Measurements from ENCODE around the gene DMPK.

The DMPK gene, protein sequence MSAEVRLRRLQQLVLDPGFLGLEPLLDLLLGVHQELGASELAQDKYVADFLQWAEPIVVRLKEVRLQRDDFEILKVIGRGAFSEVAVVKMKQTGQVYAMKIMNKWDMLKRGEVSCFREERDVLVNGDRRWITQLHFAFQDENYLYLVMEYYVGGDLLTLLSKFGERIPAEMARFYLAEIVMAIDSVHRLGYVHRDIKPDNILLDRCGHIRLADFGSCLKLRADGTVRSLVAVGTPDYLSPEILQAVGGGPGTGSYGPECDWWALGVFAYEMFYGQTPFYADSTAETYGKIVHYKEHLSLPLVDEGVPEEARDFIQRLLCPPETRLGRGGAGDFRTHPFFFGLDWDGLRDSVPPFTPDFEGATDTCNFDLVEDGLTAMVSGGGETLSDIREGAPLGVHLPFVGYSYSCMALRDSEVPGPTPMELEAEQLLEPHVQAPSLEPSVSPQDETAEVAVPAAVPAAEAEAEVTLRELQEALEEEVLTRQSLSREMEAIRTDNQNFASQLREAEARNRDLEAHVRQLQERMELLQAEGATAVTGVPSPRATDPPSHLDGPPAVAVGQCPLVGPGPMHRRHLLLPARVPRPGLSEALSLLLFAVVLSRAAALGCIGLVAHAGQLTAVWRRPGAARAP

DNA sequence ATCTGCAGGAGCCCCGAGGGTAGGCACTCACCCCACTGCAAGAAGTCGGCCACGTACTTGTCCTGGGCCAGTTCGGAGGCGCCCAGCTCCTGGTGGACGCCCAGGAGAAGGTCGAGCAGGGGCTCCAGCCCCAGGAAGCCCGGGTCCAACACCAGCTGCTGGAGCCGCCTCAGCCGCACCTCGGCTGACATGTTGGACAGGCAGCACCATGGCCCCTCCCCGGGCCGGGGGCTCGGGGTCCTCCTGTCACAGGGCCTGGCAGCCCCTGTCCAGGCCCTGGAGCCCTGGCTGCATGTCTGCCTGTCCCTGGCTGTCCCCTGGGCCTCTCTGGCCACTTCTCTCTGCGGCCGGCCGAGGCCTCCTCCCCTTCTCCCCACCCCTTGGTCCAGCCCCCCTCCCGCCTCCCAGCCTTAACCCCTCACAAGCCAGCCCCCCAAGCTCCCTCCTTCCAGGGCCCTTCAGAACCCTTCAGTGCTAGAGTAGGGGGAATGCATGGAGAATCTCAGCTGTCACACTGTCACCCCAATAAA, at the start of gene DMPK:
Gene DMPK (minus strand): TSS at position 329 of the 530 bp plus-strand sequence. CDS start 138 bp downstream, at position 191.
- DNase-seq = peak; percentile 66

DNA sequence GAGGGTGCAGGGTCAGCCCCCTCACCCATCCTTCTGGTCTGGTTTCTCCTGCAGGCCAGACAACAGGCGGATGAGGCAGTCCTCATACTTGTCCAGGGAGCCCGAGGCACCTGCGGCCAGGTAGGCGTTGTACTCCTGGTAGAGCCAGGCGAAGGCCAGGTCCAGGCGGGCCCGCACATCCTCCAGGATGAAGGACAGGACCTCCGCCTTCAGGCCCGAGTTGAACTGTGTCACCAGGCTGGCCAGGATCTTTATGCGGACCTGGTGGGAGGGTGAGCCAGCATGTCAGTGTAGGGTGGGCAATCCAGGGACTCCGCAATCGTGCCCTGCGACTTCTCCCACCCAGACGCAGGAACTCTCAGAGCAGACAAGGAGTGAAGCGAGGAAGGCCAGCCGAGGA, 46.7 kb upstream of the DMPK start:
- no peak for DNase-seq

DNA sequence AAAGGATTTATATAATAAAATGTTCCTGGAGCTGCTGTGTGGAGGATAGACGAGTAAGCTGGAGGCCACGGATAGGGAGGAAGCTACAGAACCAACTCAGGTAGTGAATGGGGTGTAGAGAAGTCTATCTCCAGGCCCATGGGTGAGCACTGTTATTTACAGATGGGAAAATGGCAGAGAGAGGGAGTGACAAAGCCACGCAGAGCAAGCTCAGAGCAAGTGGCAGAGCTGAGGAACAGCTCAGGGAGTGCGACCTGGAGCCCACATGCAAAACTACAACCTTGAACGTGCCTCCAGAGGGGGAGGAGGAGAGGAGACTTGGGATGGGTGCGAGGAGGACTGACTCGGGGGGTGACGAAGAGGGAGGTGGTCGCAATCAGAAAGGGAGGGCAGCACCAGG, 46.2 kb upstream of the DMPK start:
- DNase-seq = no peak

DNA sequence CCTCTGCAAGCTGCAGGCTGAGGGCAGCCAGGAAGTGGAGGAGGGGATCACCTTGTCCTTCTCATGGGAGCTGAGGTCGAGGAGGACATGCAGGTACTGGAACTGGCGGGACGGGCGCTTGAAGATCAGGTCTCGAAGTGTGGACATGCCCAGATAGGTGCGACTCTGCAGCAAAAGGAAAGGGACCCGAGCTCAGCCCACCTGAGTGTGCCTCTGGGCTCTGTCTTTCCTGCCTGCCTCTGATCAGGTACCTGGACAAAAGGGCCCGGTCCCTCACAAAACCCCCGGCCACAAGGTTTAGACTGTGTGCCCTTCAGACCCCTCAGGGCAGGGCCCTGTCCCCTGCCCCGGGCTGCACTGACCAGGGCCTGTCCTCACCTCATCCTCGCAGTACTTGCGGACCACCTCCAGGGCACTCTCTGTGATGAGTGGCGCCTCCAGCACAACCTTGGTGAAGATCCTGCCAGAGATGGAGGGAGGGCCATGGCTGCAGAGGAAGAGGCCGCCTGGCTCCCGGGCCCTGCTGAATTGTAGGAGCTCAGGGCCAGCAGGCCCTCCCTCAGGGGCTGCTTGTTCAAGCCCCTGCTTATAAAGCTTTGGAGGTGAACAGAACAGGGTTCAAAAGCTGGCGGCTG, 45.3 kb upstream of the DMPK start:
- DNase-seq = no peak

DNA sequence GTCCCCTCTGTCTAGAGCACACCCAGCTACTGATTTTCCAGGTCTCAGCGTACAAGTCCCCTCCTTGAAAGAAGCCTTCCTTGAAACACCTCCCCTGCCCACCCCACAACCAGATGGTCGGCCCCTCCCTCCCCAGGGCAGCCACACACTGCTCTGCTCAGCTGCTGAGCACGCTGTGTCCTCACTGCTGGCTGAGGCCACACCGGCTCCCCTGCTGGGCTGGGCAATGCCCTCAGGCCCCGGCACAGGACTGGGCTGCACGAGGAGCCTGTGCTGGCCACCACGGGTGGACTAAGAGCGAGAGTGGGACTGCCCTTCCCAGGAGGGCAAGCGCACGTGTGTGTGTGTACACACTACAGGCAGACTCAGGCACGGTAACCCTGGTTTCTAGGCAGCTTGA, 44.6 kb upstream of the DMPK start:
- DNase-seq = no peak

DNA sequence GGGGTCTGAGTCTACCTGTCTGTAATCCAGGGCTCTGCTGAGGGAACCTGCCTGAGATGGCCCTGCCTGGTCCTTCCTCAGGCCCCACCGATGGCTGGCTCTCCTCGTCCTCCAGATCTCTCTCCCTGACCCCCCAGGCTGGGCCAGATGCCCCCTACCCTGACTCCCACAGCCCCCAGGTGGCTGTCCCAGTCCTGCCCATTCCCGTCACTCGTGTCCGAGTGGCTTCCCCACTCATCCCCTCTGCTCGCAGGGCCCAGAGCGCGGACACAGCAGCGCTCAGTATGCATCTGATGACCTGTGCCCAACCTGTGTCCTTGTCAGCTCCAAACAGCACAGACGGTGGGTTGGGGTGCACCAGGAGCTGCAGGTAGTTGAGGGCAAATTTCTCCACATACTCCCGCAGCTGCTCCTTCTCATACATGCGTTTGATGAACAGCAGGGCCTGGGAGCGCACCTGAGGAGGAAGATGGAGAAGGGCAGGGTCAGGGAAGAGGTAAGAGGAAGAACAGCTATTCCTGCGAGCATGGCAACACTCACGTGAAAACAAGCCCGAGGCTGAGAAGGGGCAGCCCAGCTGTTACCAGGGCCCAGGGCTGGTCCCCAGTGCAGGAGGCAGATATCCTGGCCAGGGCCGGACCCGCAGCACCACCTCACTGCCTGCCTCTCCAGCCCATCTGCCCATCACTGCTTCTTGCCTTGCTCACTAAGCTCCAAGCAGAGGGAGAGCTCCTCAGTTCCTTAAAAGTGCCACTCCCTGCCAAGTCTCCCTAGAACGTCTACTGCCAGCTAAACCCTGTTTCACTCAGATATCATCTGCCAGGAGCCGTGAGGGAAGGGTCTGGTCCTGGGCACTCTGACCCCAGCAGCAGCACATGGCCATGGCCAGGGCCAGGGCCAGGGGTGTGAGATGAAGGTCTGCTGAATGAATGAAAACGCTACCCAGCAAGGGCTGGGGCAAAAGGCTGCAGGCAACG, 43.9 kb upstream of the DMPK start:
- DNase-seq = no peak

DNA sequence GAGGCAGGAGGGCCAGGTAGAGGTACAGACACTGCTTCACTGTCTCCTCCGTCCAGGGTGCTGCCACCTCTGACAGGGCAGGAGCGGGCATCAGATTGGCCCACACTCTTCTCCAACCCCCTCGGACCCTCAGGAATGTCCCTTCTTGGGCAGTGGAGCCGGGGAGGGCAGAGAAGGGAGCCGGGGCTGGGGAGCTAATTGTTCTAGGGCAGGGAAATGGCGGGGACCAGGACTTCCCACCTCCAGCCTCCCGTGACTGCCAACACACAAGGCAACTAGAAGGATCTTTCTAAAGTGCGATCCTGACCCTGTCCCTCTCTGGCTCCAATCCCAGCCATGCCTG, 42.9 kb upstream of the DMPK start:
- no peak for DNase-seq

DNA sequence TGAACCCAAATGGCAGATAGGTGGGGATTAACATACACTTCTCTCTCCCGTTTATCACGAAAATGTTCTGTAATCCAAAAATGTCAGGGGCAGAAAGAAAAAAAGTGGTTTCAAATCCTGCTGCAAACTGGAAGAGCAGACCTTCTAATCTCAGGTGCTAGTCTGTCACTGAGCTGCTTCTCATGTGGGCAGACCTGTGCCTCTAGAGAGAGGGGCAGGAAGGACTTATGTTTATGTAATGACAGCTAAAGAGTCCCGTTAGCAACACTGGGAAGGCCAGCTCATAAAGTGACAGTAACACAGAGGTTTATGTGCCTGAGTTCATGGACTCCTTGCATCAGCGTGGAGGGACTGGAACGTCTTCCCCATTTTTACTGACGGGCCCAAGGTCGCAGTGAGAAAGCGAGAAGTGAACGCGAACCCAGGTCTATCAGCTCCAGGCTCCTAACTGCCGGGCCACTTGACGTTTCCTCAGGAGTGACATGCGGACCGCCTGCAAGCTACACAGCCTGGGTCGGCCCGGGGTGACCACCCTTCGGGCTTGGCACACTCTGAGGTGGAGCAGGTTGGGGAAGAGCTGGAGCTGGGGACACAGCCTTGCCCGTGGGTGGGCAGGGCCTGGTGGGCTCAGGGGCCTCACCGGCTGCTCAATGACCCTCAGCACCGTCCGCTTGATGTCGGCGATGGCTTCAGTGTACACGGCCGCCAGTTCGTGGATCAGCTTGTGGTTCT, 42.4 kb upstream of the DMPK start:
- peak; percentile 53 for DNase-seq

DNA sequence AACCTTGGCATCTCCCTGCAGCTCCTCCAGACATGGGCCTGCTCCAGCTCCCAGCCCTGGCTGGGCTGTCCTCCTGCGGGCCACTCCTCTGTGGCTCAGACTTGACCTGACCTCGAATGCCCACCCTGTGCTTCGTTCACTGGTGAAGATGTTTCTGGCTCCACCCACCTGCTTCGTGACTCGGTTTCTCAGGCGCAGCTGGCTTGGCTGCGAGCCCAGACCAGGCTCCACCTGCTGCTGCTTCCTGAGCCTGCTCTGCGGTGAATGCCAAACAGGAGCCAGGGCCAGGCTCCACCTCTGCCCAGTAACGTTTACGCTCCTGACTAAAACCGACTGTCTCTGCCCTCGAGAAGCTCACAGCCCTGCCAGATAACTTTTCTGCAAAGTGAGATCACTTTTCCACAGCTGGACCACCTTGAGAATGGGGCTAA, 41.8 kb upstream of the DMPK start:
- DNase-seq = peak; percentile 69

DNA sequence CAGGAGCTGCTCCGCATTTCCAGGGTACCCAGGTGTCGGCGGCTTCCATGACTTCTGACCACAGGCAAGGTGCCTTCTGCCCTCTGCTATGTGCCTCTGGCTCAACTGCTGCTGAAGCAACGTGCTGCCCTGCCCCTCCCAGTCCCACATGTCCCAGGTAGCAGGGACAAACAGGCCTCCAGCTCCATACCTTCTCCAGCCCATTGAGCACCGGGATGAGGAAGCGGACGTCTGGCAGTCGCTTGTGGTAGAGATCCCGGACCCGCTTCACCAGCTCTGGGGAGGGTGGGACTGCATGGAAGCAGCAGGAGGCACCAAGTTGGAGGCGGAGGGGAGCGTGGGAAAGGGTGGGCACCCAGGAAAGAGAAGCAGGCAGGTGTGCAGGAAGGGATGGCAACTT, 40.9 kb upstream of the DMPK start:
- no peak for DNase-seq

DNA sequence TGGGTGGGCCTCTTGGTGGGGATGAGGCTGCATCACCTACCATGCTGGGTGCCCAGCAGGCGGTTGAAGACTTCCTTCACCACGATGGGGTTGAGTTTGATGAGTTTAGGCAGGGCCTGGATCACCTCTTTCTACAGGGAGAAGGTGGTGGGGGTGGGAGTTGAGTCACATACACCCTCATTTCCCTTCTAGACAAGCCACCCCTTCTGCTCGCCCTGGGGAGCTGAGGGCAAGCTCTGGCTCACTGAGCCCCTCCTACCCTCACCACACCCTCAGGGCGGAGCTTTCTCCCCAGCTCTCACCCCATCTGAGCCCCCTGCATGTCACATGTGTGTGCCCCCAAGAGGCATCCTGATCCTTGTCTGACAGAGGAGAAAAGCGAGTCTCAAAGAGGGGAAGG, 40.4 kb upstream of the DMPK start:
- no peak for DNase-seq

DNA sequence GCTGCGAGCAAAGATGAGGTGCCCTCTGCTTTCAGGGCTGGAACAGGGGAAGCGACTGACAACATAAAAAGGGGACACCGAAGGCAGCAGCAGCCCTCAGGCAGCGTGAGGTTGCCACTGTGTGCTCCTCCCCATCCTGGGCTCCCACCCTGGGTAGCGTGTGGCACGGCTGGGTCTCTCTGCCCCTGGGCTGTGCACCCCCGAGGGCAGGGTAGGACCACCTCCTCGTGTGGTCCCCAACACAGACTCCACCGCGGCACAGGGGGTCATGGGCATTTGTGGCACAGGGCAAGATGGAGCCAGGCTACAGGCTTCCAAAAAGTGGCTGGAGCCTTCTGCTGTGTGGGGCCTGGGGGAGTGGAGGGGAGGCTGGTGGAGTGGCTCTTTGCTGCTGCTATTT, 39.3 kb upstream of the DMPK start:
- DNase-seq = no peak

DNA sequence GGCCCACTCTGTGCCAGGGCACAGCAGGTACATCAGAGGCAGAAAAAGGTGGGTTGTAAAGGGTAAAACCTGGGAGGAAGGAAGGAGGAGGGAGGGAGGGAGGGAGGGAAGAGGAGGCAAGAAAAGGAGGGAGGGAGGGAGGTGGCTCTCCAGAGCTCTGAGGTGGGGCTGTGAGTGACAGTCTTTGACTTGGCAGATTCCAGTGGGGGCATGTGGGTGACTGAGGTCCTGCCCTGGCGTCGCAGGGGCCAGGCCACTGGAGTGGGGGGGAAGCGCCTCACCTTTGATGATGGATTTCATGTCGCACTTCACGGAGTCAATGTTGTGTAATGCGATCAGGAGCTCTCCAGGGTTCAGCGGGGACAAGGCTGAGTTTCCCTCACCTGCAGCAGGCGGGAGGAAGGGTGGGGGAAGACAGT, 38.8 kb upstream of the DMPK start:
- DNase-seq = no peak

DNA sequence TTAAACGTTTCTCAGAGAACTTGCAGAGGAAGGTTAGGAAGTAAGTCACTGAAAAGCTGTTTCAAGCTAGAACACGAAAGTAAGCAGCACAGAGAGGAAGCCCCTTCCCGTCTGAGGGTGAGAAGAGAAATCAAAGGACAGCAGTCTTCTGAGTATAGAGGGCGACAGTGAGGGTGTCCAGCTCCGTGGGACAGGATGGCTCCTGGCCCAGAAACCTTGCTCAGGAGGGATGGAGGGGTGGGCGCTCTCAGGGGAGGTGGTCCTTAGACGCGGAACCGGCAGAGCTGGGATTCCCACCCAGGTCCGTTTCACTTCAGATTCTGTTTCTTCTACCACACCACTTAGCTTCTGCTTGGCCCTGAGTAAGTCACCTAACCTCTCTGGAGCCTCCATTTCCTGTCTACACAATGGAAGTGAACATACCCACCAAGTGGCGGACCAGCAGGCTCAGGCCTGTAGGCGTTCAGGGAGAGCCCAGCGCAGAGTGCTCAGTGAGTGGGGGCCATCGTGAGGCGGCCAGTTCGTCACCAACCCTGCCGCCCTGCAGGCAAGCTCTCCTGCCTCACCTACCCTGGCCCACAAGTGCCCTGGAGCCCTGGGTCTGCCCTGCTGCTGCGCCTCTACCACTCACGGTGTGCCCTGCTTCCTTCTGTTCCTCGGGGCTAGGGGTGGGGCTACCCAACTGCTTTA, 38.3 kb upstream of the DMPK start:
- no peak for DNase-seq

DNA sequence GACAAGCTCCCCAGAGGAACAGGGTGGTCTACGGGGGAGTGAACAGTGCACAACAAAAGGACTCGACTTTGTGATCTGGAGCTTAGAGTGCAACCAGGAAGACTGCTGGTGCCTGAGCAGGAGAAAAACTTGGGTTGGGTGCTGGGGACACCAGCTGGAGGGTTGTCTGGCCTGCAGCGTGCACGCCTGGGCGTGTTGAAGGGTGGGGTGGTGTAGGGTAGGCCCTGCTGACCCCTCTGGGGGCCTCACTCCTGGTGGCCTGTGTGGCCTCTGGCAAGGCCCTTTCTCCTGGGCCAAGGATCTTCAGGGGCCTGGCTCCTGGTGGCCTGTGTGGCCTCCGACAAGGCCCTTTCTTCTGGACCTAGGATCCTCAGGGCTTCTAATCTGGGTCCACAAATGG, 37.5 kb upstream of the DMPK start:
- no peak for DNase-seq

DNA sequence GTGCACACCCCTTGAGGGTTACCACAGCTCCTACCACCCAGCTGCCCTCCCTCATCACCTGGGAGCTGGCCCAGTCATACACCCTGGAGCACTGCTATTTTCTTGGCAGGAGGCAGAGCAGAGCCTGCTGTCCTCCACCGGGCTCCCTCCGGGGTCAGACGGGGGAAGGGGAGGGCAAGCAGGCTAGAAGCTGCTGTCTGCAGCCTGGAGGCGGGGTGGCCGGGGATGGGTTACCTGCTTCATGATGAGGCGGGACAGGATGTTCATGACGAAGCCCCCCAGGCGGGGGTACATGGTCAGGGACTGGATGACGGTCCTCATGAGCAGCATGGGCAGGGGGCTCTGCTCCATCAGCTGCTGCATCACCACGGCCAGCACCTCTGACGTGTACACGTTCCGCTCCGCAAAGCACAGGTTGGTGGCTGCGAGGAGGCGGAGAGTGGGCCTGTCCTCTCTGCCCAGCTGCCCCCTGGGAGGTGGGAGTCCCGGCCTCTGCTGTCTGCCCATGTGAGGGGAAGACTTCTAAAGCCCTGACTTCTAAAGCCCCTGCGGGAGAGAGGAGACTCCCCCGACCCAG, 35.5 kb upstream of the DMPK start:
- peak; percentile 82 for DNase-seq

DNA sequence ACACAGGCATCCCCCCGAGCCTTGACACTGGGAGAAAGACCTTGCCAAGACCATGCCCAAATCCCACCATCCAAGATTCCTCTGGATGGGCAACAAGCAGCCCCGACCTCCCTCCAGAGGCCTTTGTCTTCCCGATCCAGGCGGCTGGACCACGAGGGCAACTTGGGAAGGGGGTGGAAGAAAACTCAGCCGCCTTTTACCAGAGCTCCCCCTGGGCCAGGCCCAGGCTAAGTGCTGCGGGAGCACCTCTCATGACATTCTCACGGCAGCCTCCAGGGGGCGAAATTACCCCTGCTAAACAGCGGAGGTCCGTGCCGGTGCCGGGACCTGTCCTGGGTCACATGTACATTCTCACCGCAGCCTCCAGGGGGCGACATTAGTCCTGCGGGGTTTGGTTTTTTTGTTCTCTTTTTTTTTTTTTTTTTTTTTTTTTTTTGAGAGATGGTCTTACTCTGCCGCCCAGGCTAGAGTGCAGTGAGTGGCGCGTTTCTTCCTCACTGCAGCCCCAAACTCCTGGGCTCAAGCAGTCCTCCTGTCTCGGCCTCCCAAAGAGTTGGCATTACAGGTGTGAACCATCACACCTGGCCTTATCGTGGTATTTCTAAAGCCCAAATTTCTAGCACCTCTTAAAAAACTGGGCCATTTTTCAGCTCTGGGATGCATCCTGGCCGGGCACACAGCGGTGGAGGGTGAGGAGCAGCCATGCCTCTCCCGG, 34.9 kb upstream of the DMPK start:
- peak; percentile 97 for DNase-seq

DNA sequence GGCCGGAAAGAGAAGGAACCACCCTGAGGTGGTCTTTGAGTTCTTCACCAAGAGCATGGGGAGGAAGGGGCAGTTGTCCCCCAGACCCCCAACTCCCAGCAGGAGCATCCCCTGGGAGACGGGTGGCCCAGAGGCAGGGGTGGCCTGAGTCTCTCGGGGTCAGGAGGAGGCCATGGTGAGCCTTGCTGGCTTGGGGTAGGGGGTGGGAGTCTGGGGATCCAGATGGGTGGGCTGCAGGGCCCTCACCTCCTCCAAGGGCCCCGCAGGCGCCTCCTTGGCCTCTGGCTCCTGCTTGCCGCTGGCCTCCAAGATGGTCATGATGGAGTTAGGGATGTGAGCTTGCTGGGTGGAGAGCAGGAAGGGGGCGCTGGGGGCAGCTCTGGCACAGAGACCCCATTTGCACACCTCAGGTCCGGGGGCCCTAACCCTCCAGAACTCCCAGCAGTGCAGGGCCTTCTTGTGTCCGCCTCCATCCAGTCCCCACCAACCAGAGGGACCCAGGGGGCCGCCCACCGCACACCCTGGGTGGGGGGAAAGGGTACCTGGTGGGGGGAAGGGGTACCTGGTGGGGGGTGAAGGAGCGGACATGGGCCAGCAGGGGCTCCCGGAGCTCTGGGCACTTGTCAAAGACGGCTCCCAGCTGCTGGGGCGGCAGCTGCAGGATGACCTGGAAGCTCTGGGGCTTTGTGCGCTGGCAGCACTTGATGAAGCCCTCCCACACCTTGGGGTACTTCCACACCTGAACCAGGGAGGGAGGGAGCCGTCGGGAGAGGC, 34.1 kb upstream of the DMPK start:
- peak; percentile 45 for DNase-seq

DNA sequence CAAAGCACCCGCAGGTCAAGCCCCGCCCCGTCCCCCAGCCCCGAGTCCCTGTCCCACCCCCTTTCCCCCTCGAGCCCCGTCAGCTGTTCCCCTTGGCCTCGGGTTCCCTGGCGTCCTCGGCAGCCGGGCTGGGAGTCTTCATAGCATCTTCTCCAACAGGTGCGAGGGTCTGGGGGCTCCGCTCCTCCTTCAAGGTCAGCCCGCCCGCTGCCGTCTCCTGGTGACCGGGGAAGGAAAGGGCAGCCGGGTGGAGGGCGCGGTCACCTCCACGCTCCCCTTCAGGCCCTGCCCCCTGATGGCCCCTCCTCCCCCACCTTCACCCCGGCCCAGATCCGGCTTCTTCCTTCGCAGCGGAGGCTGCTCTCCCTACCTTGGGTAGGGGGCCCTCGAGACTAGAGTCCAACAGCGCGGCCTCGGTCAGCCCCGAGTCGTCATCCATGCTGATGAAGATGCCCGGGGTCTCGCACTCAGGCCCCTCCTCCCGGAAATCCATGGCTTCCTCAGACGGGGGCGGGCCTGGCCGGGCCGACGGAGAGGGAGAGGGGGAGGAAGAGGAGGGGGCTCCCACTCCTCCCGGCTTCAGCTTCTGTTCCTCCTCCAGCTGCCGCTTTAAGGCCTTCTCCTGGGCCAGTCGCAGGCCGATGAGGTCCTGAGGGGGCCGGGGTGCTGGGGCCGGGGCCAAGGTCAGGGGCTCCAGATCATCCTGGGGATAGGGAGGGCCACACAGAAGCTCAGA, 33.4 kb upstream of the DMPK start:
- no peak for DNase-seq
